Activated CD8-positive, alpha-beta memory T cell treated with anti-CD3 and anti-CD28 coated beads for 4 hours (primary cell): ENCODE measurements around the gene NINJ2.
A peak's percentile ranks its signal among the peaks of the same experiment; 100 is the strongest.

Experiments
- DNase-seq, 2 donors: peaks; one replicate each; pipeline ENCODE4 v3.0.0-alpha.2; 2020; ENCODE audit warnings: low read depth in 2 of 2

NINJ2 gene

GRCh38 chr12:570435-570920, 92.8 kb downstream of the NINJ2 start:
- no peak for DNase-seq

GRCh38 chr12:569803-570434, 93.3 kb downstream of the NINJ2 start:
- DNase-seq: peak; percentile 69 to 73

DNA sequence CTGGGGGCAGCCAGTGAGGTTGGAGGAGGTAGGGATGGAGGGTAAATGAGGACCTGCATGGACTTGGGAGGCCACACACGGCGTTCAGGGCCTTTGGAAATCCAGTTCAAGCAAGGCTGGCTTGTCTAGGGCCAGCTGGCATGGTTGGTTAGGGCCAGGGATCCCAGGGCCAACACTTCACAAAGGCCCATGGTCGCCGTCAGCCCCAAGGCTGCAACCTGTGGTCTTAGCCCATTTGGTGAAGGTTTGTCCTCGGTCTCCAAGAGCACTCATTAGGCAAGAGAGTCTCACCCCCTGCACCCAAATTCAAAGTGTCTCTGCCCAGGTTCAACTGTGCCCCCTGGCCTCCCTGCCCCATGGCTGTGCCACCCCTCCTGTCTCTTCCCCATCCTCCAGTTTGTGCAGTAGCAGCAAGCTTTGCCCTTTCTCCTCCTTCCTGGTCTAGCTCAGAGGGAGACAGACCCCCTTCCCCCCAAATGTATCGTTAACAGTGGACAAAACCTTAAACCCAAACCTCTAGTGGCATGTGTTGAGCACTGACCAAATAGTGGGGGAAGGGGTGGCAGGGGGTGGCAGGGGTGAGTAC, 94.1 kb downstream of the NINJ2 start:
- no peak for DNase-seq

- no peak for DNase-seq
These were observed 94.8 kb downstream of the NINJ2 start for GRCh38 chr12:568486-568885.

GRCh38 chr12:565589-566105, 97.6 kb downstream of the NINJ2 start:
- DNase-seq: no peak

DNA sequence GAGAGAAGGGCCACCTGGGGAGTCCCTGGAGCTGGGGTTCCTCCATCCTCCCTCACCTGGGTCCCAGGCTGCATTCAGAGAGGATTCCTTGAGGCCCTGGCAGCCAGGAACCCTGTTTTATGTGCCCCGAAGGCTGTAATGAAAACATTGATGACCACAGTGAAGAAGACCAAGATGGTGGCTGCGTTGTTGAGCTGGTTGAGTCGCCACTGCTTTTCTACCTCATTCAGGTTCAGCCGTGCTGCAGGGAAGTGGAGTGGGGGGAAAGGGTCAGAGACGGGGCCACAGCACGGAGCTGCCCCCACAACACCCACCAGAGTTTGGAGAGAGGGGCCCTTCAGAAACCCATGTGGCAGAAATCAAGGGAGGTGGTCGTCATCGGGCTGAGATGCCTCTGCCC, 98.1 kb downstream of the NINJ2 start:
- no peak for DNase-seq

DNA sequence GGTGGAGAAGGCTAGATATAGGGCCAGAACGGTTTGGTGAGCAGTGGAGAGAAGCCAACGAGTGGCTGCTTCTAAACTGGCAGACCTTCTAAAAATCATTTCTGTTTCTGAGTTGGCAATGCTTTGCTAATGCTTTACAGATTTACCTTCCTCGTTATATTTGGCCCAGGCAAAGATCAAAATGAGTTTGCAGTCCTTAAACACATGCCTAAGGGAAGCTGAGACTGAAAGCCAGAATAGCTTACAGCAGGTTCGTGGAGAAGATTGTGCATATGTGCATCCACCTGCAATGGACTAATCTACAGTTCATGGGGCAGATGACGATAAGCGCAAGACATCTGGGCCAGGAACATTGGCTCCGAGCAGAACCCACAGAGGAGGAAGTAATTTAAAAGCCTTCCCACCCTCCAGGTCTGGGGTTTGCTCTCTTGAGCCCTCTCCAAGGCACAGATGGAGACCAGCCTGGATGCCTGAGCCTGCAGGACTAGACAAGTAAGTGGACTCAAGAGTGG, 99.4 kb downstream of the NINJ2 start:
- no peak for DNase-seq

GRCh38 chr12:563250-563781, 99.9 kb downstream of the NINJ2 start:
- peak; percentile 27 to 37 for DNase-seq

DNA sequence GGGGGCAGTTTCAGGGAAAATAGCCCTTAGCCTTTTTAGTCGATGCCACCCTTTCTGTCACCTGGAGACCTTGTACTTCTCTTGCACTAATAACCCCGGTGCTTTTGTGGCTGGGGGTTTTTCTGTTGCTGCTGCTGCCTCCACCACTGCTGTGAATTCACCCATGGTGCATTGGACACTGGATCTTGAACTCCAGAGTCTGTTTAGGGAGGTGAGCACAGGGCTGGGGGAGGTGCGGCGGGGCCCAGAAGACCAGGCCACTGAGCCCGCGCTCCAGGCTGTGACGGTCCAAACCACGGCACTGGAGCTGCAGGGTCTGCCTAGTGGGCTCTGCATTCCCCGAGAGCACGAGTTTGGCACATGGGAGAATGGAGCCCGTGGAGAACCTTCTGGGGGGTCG, 100.6 kb downstream of the NINJ2 start:
- DNase-seq: no peak

GRCh38 chr12:561908-562593, 101.2 kb downstream of the NINJ2 start:
- DNase-seq: no peak

DNA sequence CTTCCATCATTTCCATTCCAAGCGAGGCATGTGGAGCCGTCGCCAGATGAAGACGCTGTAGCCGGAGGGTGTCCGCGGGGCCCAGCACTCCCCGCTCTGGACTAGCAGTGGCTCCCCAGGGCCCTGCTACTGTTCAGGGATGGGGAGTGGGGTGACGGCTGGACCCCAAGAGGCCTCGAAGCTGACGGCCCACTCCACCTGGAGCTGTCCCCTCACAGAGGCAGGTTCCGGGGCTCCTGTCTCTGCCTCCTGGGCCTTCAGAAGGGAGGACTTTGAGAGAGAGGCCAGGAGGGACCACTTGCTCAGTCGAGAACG, 101.9 kb downstream of the NINJ2 start:
- no peak for DNase-seq

DNA sequence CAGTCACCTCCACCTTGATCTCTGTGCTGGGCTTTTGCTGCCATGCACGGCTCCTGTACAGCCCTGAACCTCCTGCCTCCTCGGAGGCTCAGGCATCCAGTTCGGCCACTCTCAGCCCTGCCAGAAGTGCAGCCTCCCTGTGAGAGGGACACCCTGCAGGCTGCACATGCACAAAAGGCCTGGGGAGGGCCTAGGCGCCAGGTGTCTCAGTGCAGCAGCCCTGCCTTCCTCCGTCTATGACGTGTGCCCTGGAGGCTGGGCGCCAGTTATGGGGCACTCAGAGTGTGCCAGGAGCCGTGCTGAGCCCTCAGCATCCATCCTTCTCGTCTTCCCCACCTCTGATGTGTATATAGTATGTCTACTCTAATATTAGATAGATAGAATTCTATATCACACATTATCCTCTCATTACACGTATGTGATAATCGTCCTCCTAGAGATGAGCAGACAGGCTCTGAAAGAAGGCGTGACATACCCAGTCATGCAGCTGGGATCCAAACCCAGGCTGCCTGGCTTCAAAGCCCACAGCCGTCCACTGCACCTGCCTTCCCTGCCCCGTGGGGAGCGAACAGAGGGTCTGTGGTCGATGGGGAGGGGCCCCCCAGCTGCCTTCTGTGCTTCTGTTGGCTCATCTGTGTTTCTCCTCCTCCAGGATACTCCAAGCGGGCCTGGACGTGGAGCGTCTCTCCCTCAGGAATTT, 102.4 kb downstream of the NINJ2 start:
- no peak for DNase-seq

DNA sequence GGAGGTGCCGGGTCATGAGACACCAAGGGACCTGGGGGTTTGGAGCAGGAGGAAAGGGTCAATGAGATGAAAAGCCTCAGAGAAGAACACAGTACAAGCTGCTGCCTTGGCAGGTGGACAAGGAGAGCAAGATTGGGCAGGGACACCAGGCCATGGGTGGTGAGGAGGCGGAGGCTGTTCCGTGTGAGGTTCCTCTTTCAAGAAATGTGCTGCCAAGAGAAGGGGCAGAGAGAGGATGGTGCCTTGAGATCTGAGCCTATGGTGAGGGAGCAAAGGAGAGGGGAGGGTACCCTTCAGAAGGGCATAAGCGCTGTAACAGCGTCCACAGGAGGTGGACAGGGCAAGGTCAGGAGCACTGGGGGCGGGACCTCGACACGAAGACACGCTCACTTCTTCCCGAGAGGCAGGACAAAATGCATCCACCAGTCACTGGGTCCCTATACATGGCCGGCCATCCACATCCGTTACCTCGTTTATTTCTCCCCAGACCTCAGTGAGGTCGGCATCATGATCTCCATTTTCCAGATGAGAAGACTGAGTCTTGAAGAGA, 103.3 kb downstream of the NINJ2 start:
- no peak for DNase-seq

DNA sequence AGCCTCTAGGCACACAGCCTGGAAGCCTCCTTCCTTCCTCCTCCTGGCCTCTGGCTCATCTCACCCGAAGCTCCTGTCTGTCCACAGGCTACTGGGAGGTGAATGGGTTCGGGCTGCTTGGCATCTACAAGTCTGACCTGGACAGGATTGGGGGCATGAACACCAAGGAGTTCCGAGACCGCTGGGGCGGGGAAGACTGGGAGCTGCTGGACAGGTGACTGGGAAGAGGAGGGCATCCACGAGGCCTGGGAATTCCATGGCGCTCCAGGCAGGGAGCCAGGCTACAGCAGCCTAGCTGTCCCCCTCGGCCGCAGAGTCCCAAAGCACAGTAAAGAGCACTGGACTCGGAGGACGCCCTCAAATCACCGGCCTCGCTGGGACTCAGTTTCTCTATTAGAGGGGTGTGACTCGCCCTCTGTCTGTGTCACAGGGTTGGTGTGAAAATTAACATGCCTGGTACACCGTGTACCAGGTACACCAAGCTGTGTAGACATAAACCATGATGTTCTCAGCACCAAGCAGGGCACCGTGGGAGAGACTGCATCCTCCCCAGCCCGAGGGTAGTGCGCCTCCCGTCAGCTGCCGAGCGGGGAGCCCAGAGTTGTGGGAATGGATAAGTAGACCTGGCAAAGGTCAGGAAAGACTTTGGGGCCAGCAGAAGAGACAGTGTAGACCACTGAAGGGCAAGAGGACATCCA, 103.9 kb downstream of the NINJ2 start:
- DNase-seq: no peak

DNA sequence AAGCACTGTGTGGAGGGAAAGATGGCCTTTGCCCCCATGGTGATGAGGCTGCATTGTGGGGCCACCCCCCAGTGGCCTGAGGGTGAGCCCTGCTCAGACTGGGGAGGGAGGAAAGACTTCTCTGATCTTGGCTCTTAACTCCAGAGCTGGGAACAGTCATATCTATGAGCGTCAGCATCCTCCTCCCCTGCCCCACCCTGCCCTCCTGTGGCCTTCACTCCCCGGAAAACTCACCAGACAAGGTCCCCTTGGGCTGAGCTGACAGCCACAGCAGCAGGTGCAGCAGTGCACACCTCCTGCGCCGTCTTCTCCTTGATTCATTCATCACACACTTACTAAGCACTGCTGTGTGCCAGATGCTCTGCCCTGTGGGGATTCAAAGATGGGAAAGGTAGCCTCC, 104.7 kb downstream of the NINJ2 start:
- DNase-seq: no peak

GRCh38 chr12:556498-556897, 106.7 kb downstream of the NINJ2 start:
- no peak for DNase-seq

- no peak for DNase-seq
These were observed 109.3 kb downstream of the NINJ2 start for GRCh38 chr12:554001-554285.

DNA sequence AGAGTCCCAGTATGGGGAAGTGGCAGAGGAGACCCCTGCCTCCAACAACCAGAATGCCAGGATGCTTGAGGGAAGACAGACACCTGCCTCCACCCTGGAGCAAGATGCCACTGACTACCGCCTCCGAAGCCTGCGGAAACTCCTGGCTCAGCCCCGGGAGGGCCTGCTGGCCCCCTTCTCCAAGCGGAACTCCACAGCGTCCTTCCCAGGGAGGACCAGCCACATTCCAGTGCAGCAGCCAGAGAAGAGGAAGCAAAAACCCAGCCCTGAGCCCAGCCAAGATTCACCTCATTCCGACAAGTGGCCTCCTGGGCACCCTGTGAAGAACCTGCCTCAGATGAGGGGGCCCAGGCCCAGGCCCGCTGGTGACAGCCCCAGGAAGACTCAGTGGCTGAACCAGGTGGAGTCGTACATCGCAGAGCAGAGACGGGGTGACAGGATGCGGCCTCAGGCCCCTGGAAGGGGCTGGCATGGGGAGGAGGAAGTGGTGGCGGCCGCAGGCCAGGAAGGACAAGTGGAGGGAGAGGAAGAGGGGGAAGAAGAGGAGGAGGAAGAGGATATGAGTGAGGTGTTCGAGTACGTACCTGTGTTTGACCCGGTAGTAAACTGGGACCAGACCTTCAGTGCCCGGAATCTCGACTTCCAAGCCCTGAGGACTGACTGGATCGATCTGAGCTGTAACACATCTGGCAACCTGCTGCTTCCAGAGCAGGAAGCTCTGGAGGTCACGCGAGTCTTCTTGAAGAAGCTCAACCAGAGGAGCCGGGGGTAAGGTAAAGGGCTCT, 109.8 kb downstream of the NINJ2 start:
- DNase-seq: no peak

DNA sequence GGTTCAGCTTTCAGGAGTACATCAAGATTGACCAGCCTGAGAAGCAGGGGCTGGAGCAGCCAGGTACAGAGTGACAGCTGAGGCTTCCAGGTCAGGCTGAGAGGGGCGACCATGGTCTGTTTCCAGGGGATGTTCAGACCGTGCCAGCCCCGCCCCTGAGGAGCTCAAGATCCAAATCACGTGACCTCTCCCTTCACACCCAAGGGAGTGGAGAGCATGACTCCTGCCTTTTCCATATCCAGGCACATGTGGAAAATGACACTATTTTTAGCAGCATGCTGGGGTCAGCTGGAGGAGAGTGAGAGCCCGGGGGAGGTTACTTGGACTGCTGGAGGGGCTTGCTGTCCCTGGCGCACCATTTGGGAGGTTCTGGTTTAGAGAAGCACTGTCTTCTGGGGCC, 110.8 kb downstream of the NINJ2 start:
- DNase-seq: no peak

- no peak for DNase-seq
These were observed 112.6 kb downstream of the NINJ2 start for GRCh38 chr12:550473-551260.
